Measurements from ENCODE around the gene MEF2B. TPM values are rescaled to one million over a fixed set of nuclear protein-coding genes. Genes with fewer than 3 reads are reported as not detected.

Gene MEF2B
- total RNA-seq, 1 experiment from 2014 or later, result 1.3 TPM

DNA sequence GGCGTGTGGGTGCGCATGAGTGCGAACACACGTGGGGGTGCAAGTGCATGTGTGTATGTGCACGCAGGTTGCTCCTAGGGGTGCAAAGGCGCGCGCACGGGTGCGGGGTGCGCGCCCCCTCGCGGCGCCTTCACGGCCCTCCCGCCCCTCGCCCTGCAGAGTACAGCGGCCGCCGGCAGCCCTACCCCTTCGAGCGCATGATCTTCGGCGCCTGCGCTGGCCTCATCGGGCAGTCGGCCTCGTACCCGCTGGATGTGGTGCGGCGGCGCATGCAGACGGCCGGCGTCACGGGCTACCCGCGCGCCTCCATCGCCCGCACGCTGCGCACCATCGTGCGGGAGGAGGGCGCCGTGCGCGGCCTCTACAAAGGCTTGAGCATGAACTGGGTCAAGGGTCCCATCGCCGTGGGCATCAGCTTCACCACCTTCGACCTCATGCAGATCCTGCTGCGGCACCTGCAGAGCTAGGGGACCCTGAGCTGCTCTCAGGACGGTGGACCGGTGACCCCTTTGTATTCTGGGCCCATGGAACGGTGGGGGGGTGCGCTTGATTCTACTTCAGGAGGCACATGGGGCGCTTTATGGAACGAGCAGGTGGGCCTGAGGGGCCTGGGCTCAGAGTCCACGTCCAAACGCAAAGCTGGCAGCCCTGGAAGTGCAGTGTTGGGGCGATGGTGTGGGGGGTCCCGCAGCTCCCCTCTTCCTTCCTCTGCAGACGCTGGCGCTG lies 59.5 kb downstream of the MEF2B start:
- no CpG with 5 or more reads among the region's 66 CpGs for WGBS (ENCODE audit: extremely low coverage, insufficient read length, low lambda C conversion rate)
- Mint-ChIP-seq H3K27me3 (ENCODE audit: low read depth) (peaks cover 46% of the 10 kb centered on the region), H3K9me3 (no peaks in the 10 kb centered on the region), H3K4me1 (peaks cover 24 to 36% of the 10 kb centered on the region in 2 experiments), H3K27ac (no peak overlapping the region), H3K36me3 (ENCODE audit: insufficient read depth in 1 of 3, low read depth in 3 of 3) (peaks cover 0 to 7% (median 5%) of the 10 kb centered on the region in 3 experiments; a peak in 4 of 7 replicates), H3K4me3 (no peak overlapping the region; a peak in 1 of 5 replicates)
- Histone ChIP-seq H4K20me1 (ENCODE audit: control insufficient read depth, insufficient read depth, insufficient read length) (no peaks in the 10 kb centered on the region), H3K9me3 (ENCODE audit: control insufficient read depth, low read depth, low read length) (no peaks in the 10 kb centered on the region), H3K23me2 (ENCODE audit: insufficient read length, low read depth, low read length, poor library complexity, severe bottlenecking) (peaks cover 7% of the 10 kb centered on the region), H3K27me3 (ENCODE audit: insufficient read depth, low read length) (no peaks in the 10 kb centered on the region), H2BK5ac (ENCODE audit: insufficient read length, low read length) (no peak overlapping the region), H3K14ac (ENCODE audit: insufficient read depth, low read length) (no peak overlapping the region), H3K4me1 (ENCODE audit: insufficient read depth, low read length) (no peaks in the 10 kb centered on the region), H3K23ac (ENCODE audit: insufficient read length, low read depth, low read length) (no peak overlapping the region), H3T11ph (ENCODE audit: low read length) (no peak overlapping the region), H4K91ac (ENCODE audit: insufficient read length, low read depth, low read length) (no peak overlapping the region), H3K56ac (ENCODE audit: insufficient read length, low read depth, low read length) (no peak overlapping the region), H3K27ac (ENCODE audit: insufficient read length, low read depth, low read length) (no peak overlapping the region), H2BK20ac (ENCODE audit: low read depth, low read length, poor library complexity, severe bottlenecking) (no peak overlapping the region), H3K79me2 (ENCODE audit: insufficient read depth, low read length) (no peaks in the 10 kb centered on the region), H3K4me2 (ENCODE audit: insufficient read depth, insufficient read length, low read length) (no peak overlapping the region), H4K5ac (ENCODE audit: insufficient read length, low read depth, low read length) (no peak overlapping the region), H2BK15ac (ENCODE audit: low read depth, low read length) (no peak overlapping the region), H3K18ac (ENCODE audit: insufficient read length, low read depth, low read length) (no peak overlapping the region), H3K4ac (ENCODE audit: low read depth, low read length) (no peak overlapping the region), H4K8ac (replicated peaks; ENCODE audit: insufficient read length, low read depth, low read length) (no peak overlapping the region), H2AK5ac (ENCODE audit: insufficient read length, low read length) (no peak overlapping the region), H2AFZ (ENCODE audit: low read length) (no peak overlapping the region), H2BK120ac (ENCODE audit: low read depth, low read length, poor library complexity, severe bottlenecking) (no peak overlapping the region), H2BK12ac (ENCODE audit: insufficient read length, low read depth, low read length) (no peak overlapping the region), H3K79me1 (ENCODE audit: insufficient read depth, low read depth, low read length, poor library complexity, severe bottlenecking) (no peaks in the 10 kb centered on the region), H3K9ac (ENCODE audit: extremely low read depth, insufficient read length, low read length) (no peak overlapping the region)
- peak; percentile 69 for DNase-seq
- TF ChIP-seq, protein P1, sequence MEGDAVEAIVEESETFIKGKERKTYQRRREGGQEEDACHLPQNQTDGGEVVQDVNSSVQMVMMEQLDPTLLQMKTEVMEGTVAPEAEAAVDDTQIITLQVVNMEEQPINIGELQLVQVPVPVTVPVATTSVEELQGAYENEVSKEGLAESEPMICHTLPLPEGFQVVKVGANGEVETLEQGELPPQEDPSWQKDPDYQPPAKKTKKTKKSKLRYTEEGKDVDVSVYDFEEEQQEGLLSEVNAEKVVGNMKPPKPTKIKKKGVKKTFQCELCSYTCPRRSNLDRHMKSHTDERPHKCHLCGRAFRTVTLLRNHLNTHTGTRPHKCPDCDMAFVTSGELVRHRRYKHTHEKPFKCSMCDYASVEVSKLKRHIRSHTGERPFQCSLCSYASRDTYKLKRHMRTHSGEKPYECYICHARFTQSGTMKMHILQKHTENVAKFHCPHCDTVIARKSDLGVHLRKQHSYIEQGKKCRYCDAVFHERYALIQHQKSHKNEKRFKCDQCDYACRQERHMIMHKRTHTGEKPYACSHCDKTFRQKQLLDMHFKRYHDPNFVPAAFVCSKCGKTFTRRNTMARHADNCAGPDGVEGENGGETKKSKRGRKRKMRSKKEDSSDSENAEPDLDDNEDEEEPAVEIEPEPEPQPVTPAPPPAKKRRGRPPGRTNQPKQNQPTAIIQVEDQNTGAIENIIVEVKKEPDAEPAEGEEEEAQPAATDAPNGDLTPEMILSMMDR (conservative IDR thresholded peaks at IDR 0.05), result peak; percentile 73

Measured in H9 (cell line).